ENCODE data around the gene SLC6A18. TPM values are rescaled to one million over a fixed set of nuclear protein-coding genes. Genes with fewer than 3 reads are reported as not detected.

The SLC6A18 gene
- total RNA-seq, 2 donors from 2014 or later, result not detected

DNA sequence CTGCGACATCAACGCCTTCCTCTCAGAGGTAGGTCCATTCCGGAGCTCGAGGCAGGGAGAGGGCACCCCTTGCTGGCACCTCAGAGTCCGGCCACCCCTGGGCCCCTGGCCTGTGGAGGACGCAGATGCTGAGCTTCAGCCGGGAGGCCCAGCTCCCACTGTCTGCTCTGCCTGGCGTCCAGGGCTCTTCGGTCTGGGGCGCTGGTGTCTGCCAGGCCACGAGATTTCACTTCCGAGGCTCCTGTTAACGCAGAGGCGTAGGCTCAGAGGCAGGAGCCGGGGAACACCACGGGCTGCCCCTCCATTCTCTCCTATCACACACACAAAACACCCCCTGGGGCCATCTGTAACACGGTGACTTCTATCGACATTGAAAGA lies 8.3 kb upstream of the SLC6A18 start:
- WGBS, result 71% methylated on average over 13 of the region's 18 CpGs
- intact Hi-C loops (cut with DNase I), result no loop called here

DNA sequence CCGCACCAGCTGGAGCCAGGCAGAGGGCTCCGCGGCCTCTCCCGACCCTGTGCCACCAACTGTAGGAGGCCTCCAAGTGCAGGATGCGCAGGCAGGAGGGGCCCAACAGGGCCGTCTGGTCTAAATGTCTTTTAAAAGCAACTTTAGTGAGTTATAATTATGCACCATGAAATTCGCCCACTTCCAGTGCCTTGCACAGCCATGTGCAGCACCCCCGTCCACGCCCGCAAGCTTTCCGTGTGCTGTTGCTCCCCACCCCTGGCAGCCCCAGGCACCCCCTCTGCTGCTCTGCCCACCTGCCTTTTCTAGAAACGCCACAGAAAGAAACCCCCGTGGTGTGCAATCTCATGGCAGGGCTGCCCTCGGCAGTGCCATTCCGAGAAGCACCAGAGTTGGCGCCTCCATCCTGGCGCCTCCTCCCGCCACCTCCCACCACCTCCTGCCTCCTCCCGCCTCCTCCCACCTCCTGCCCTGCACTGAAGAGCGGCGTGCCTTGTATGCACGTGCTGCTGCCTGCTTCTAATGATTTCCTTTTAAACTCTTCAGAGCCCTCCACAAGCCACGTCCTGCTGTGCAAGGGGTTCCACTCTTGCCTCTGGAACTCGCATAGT lies 7.5 kb upstream of the SLC6A18 start:
- Histone ChIP-seq H3K27ac (no peak overlapping the region), H3K36me3 (no peaks in the 10 kb centered on the region), H3K9me3 (no peaks in the 10 kb centered on the region), H3K4me3 (no peak overlapping the region), H3K4me1 (replicated peaks) (no peaks in the 10 kb centered on the region), H3K27me3 (replicated peaks; ENCODE audit: insufficient read depth) (no peaks in the 10 kb centered on the region)
- WGBS, result 39% methylated on average over 24 of the region's 24 CpGs
- TF ChIP-seq, protein P1, sequence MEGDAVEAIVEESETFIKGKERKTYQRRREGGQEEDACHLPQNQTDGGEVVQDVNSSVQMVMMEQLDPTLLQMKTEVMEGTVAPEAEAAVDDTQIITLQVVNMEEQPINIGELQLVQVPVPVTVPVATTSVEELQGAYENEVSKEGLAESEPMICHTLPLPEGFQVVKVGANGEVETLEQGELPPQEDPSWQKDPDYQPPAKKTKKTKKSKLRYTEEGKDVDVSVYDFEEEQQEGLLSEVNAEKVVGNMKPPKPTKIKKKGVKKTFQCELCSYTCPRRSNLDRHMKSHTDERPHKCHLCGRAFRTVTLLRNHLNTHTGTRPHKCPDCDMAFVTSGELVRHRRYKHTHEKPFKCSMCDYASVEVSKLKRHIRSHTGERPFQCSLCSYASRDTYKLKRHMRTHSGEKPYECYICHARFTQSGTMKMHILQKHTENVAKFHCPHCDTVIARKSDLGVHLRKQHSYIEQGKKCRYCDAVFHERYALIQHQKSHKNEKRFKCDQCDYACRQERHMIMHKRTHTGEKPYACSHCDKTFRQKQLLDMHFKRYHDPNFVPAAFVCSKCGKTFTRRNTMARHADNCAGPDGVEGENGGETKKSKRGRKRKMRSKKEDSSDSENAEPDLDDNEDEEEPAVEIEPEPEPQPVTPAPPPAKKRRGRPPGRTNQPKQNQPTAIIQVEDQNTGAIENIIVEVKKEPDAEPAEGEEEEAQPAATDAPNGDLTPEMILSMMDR (IDR thresholded peaks at IDR 0.05), result no peak
- no peak for DNase-seq (ENCODE audit: low spot score)
- intact Hi-C loops (cut with DNase I), result no loop called here

More for the DNA sequence above, 8.3 kb upstream of the SLC6A18 start:
- TF ChIP-seq, protein P1 (IDR thresholded peaks at IDR 0.05), result no peak
- no peak for TF ChIP-seq POLR2AphosphoS5 (IDR thresholded peaks at IDR 0.05)
- no peak for TF ChIP-seq POLR2A (IDR thresholded peaks at IDR 0.05)
- Histone ChIP-seq H3K27ac (no peak overlapping the region), H3K4me3 (no peak overlapping the region), H3K4me1 (replicated peaks) (no peaks in the 10 kb centered on the region), H3K9me3 (no peaks in the 10 kb centered on the region), H3K36me3 (no peaks in the 10 kb centered on the region), H3K27me3 (replicated peaks; ENCODE audit: insufficient read depth) (no peaks in the 10 kb centered on the region)
- DNase-seq (ENCODE audit: low spot score), result no peak

DNA sequence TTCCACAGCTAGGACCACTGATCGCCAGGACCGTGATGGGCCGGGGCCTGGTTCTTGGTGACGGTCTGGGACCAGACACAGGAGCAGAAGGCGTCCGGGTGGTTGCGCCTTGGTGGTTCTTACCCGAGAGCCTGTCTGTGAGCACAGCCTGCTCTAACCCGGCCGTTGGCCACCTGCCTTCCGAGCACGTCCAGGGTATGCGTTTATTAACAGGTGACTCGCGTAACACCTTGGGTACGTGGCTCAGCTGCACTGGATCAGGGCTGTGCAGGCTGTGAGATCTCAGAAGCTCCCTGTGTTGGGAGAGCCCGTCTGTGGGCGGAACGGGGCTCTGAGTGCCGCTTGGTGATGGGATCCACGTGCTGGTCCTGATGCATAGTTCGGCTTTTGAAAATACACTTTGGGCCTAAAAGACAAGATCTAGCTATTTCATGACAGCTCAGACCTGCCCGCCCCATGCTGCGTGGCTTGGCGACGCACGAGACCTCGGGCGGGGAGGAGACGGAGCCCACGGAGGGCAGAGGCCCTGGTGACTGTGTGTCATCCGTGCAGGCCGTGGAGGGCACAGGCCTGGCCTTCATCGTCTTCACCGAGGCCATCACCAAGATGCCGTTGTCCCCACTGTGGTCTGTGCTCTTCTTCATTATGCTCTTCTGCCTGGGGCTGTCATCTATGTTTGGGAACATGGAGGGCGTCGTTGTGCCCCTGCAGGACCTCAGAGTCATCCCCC lies 6.7 kb upstream of the SLC6A18 start:
- TF ChIP-seq, protein P1 (IDR thresholded peaks at IDR 0.05), result no peak
- no peak for TF ChIP-seq POLR2A (IDR thresholded peaks at IDR 0.05)
- no peak for TF ChIP-seq POLR2AphosphoS5 (IDR thresholded peaks at IDR 0.05)
- WGBS, result 86% methylated on average over 34 of the region's 38 CpGs
- Histone ChIP-seq H3K4me3 (no peak overlapping the region), H3K27ac (no peak overlapping the region), H3K27me3 (replicated peaks; ENCODE audit: insufficient read depth) (no peaks in the 10 kb centered on the region), H3K36me3 (no peaks in the 10 kb centered on the region), H3K9me3 (no peaks in the 10 kb centered on the region), H3K4me1 (replicated peaks) (no peaks in the 10 kb centered on the region)
- no peak for DNase-seq (ENCODE audit: low spot score)
- intact Hi-C loops (cut with DNase I), result no loop called here

DNA sequence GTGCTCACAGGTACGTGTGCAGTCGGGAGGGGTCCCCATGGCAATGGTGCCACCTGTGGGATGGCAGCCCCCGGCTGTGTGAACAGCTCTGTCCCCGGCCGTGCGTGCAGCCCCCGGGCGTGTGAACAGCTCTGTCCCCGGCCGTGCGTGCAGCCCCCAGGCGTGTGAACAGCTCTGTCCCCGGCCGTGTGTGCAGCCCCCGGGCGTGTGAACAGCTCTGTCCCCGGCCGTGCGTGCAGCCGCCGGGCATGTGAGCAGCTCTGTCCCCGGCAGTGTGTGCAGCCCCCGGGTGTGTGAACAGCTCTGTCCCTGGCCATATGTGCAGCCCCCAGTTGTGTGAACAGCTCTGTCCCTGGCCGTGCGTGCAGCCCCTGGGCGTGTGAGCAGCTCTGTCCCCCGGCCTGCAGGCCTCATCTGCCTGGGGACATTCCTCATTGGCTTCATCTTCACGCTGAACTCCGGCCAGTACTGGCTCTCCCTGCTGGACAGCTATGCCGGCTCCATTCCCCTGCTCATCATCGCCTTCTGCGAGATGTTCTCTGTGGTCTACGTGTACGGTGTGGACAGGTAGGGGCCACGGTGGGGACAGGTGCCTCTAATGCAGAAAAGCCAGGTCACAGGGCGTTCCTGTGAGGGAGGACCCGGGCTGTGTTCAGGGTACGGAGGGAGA lies 5.9 kb upstream of the SLC6A18 start:
- intact Hi-C loops (cut with DNase I), result no loop called here
- Histone ChIP-seq H3K27me3 (replicated peaks; ENCODE audit: insufficient read depth) (no peaks in the 10 kb centered on the region), H3K27ac (no peak overlapping the region), H3K4me1 (replicated peaks) (no peaks in the 10 kb centered on the region), H3K9me3 (no peaks in the 10 kb centered on the region), H3K4me3 (no peak overlapping the region), H3K36me3 (no peaks in the 10 kb centered on the region)
- DNase-seq (ENCODE audit: low spot score), result no peak
- TF ChIP-seq POLR2A (IDR thresholded peaks at IDR 0.05) (no peak), POLR2AphosphoS5 (IDR thresholded peaks at IDR 0.05) (no peak)
- TF ChIP-seq, protein P1 (IDR thresholded peaks at IDR 0.05), result no peak
- 65% methylated on average over 30 of the region's 38 CpGs for WGBS

All from prostate gland (tissue), 2 donors.